DMS 273 (cell line): ENCODE measurements around the gene MANF.
A peak's percentile ranks its signal among the peaks of the same experiment; 100 is the strongest.

Source experiments
- DNase-seq: peaks from one replicate; lab custom pipeline; 2025; ENCODE audit not compliant: unreplicated experiment; lab: John Stamatoyannopoulos, UW

Gene MANF

DNA sequence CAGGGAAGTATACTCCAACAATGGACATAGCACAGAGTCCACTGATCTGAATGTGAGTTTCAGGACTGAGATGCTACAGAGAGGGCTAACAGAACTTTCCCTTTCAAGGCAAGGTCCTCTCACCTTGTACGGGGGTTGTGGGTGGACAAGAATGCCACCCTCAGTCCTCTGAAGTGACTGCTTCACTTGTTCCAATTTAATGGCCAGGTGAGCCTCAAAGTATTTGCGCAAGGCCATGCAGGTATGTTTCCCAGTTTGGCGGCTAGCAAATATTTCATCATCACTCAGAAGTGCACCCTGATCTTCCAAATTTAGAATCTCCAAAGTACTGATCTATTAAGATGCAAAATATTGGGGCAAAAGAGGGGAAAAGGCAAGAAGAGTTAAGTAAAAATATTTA lies 44.0 kb downstream of the MANF start:
- DNase-seq, result no peak

DNA sequence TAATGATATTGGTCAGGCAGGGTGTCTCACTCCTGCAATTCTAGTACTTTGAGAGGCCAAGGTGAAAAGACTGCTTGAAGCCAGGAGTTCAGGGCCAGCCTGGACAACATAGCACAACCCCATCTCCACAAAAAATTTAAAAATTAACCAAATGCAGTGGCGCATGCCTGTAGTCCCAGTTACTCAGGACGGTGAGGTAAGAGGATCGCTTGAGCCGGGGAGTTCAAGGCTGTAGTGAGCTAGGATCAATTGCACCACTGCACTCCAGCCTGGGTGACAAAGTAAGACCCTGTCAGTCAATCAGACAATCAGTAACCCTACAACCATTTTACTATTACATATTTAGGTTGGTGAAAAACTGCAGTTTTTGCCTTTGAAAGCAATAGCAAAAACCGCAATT lies 49.0 kb downstream of the MANF start:
- no peak for DNase-seq

DNA sequence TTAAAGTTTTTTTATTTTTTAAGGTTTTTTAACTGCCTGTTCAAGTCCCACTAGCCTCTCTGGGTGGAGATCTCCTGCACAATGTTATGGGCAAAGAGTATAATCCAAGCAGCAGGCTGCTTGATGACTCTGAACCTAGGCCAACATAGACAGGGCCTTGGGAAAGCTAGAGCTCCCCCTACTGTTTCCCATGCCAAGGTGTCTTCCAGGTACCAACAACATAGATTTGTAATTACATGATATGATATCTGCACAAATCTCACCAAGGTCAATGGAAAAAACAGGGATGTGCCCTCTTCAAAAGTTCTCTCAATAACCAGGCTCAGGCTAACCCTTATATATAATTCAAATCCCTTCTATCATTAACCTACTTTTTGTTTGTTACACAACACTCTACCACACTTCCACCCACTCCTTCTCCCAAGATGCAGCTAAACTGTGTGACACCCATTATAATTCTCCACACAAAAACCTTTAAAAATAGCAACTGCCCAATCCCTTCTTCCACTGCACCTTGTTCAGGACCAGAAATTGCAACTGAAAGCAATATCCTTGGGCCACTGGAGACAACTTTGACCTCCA lies 49.7 kb downstream of the MANF start:
- peak; percentile 67 for DNase-seq

DNA sequence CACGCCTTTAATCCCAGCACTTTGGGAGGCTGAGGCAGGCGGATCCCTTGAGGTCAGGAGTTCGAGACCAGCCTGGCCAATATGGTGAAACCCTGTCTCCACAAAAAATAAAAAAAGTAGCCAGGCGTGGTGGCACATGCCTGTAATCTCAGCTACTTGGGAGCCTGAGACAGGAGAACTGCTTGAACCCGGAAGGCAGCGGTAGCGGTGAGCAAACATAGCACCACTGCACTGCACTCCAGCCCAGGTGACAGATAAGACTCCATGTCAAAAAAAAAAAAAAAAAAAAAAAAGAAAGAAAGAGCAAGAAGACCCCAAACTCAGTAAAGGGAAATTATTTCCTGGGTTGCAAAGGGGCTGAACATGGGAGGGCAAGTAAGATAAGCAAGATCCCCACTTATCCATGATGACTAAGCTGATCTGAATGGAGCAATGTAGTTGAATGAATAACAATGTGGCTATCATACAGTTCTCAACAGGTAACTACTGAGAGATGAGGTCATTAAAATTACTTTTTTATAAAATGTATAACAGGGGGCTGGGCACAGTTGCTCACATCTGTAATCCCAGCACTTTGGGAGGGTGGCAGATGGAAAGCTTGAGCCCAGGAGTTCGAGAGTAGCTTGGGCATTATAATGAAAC lies 52.0 kb downstream of the MANF start:
- DNase-seq, result no peak
